ENCODE results near the gene IL27RA.

DNA sequence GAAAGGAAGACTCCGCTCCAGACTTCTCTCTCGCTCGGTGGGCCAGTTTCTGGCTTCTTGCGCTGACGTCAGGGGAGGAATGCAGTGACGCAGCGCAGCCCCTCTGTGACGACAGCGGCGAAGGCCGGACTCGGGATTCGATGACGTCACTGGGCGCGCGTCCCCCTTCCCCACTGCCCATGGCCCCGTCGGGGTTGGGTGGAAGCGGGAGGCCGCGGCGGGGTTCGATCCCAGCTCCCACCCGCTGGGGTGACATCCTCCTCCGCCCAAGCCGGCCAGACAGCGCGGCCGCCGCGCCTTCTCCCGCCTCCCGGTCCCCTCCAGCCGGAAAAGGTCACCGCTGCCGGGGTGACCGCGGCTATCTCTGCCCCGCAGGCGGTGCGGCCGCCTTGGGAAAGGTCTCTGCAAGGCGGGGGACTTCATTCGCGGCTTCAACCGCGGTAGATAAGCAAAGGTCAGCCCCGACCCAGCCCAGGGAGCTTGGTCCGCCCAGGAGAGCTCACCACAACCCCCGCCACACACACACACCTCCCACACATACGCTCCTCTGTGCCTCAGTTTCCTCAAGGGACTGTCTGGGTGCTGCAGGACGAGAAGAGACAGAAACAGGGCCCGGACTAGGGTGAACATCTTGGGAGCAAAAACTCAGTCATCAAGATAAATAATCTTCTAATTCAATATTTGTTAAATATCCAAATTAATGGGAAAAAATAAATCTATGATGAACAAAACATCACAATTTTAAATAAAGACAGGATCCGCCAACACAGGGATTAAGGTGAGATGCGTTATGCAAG, 24.6 kb upstream of the IL27RA start:
- no peak for TF ChIP-seq FOXM1 (IDR thresholded peaks at IDR 0.05; ENCODE audit: borderline replicate concordance, low read depth)
- TF ChIP-seq, protein P1, sequence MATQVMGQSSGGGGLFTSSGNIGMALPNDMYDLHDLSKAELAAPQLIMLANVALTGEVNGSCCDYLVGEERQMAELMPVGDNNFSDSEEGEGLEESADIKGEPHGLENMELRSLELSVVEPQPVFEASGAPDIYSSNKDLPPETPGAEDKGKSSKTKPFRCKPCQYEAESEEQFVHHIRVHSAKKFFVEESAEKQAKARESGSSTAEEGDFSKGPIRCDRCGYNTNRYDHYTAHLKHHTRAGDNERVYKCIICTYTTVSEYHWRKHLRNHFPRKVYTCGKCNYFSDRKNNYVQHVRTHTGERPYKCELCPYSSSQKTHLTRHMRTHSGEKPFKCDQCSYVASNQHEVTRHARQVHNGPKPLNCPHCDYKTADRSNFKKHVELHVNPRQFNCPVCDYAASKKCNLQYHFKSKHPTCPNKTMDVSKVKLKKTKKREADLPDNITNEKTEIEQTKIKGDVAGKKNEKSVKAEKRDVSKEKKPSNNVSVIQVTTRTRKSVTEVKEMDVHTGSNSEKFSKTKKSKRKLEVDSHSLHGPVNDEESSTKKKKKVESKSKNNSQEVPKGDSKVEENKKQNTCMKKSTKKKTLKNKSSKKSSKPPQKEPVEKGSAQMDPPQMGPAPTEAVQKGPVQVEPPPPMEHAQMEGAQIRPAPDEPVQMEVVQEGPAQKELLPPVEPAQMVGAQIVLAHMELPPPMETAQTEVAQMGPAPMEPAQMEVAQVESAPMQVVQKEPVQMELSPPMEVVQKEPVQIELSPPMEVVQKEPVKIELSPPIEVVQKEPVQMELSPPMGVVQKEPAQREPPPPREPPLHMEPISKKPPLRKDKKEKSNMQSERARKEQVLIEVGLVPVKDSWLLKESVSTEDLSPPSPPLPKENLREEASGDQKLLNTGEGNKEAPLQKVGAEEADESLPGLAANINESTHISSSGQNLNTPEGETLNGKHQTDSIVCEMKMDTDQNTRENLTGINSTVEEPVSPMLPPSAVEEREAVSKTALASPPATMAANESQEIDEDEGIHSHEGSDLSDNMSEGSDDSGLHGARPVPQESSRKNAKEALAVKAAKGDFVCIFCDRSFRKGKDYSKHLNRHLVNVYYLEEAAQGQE (IDR thresholded peaks at IDR 0.05; ENCODE audit: low read depth), result no peak
- no peak for TF ChIP-seq RAD21 (IDR thresholded peaks at IDR 0.05; ENCODE audit: low read depth)
- TF ChIP-seq, protein P2, sequence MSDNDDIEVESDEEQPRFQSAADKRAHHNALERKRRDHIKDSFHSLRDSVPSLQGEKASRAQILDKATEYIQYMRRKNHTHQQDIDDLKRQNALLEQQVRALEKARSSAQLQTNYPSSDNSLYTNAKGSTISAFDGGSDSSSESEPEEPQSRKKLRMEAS (IDR thresholded peaks at IDR 0.05), result peak; percentile 65
- peak; percentile 72 for TF ChIP-seq TAF1 (IDR thresholded peaks at IDR 0.05; ENCODE audit: low read depth)
- 0 out of 2 replicates have a peak, but pooled peaks have one; percentile 40 for TF ChIP-seq YY1 (IDR thresholded peaks at IDR 0.05; ENCODE audit: low read depth)
- no peak for TF ChIP-seq EP300 (IDR thresholded peaks at IDR 0.05; ENCODE audit: borderline replicate concordance)
- peak; percentile 98 for TF ChIP-seq CREB1 (IDR thresholded peaks at IDR 0.05; ENCODE audit: low read depth)
- TF ChIP-seq NFIC (IDR thresholded peaks at IDR 0.05), result no peak
